Measurements from ENCODE around the gene FBXW5.

Gene FBXW5

DNA sequence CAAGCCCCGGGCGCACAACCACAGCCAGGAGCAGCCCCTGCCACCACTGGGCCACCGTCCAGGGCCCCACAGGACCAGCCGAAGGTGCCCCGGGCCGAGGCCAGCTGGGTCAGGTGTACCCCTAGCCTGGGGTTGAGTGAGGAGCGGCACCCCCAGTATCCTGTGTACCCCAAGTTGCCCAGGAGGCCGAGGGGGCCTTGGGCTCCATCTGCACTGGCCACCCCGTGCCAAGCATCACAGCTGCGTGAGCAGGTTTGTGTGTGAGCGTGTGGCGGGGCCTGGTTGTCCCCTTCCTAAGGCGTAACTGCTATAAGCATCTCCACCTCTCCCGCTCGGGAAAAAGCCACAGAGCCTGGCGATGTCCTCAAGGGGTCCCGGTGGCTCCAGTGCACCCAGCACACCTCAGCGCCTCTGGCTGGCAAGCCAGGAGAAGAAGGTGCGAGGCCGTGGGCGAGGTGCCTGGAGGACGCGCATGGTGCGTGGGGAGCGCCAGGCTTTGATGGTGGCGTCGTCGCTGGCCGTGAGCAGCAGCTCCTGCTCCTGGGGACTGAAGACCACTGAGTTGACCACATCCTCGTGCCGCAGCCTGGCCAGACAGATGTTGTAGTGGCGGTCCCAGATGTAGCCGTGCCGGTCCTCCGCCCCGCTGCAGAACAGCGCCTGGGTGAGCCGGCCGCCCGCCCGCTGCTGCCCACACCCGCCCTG lies 3.9 kb downstream of the FBXW5 start:
- no peaks in the 10 kb centered on the region for H3K9me3 Mint-ChIP-seq
- no peak for DNase-seq (ENCODE audit: low spot score in 2 of 2)
- peaks cover 26% of the 10 kb centered on the region for H3K4me1 Mint-ChIP-seq
- no peak overlapping the region for H3K27ac Mint-ChIP-seq
- peaks cover 64% of the 10 kb centered on the region for H3K36me3 Mint-ChIP-seq
- ATAC-seq: no peak
- H3K4me3 Mint-ChIP-seq: no peak overlapping the region

DNA sequence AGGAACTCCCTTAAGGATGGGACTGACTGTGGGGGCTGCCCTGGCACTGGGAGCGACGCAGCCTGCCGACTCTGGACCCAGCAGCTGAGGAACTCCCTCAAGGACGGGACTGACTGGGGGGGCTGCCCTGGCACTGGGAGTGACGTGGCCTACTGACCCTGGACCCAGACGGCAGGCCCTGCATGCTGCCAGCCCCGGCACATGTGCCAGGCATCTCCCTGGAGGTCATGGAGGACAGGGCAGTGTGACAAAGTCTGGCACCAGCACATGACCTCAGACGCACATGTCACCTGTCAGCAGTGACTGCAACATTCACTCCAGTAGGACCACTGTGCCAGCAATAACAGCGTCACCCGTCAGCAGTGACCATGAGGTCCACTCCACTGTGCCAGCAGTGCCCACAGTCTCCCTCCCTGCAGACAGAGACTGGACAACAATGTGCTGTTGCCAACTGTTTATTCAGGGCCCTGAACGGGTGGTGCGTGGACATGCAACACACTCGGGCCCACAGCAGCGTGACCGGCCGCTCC lies 4.5 kb downstream of the FBXW5 start:
- no peaks in the 10 kb centered on the region for H3K9me3 Mint-ChIP-seq
- peaks cover 26% of the 10 kb centered on the region for H3K4me1 Mint-ChIP-seq
- peak overlapping the region; percentile 78 for H3K27ac Mint-ChIP-seq
- no peak overlapping the region for H3K4me3 Mint-ChIP-seq
- ATAC-seq (no peak), DNase-seq (ENCODE audit: low spot score in 2 of 2) (no peak)
- H3K36me3 Mint-ChIP-seq: peaks cover 62% of the 10 kb centered on the region

- Mint-ChIP-seq H3K4me1 (peaks cover 20% of the 10 kb centered on the region), H3K27ac (peak overlapping the region; percentile 78), H3K9me3 (no peaks in the 10 kb centered on the region), H3K36me3 (peaks cover 60% of the 10 kb centered on the region), H3K4me3 (no peak overlapping the region)
- DNase-seq (ENCODE audit: low spot score in 2 of 2): no peak
- ATAC-seq: no peak
These were observed 5.0 kb downstream of the FBXW5 start for GRCh38 chr9:136939431-136939995.

DNA sequence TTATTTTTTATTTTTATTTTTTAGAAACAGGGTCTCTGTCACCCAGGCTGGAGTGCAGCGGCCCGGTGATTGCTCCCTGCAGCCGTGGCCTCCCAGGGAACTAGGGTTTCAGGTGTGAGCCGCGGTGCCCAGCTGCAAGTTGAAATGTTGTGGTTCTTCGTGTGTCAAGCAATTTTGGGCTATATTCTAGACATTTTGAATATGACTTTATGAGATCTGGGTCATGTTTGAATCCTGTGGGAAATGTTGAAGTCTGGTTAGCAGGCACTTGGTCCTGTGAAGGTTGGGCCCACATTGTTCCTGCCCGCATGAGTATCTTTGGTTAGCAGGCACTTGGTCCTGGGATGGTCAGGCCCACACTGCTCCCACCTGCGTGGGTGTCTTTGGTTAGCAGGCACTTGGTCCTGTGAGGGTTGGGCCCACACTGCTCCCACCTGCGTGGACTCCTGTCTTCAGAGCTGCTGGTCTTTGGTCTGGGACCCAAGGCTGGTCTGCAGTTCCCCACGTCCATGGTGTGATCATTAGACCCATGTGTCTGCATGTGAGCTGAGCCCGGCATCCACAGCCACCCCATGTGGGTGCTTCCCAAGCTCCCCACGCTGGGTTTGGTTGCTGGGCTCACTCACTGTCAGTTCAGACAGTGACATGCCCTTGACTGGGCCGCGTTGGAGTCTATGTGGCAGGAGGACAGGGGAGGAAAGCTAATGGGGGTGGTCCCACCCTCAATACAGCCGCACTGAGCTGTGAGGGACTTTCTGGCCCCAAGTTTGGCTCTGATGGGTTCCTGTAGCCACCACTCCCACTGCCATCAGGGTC lies 7.1 kb downstream of the FBXW5 start:
- Mint-ChIP-seq H3K27ac (no peak overlapping the region), H3K36me3 (peaks cover 55% of the 10 kb centered on the region), H3K9me3 (no peaks in the 10 kb centered on the region), H3K4me1 (peaks cover 20% of the 10 kb centered on the region), H3K4me3 (no peak overlapping the region)
- DNase-seq (ENCODE audit: low spot score in 2 of 2) (no peak), ATAC-seq (no peak)

GRCh38 chr9:136936645-136937170 lies 7.8 kb downstream of the FBXW5 start:
- no peak overlapping the region for H3K4me3 Mint-ChIP-seq
- H3K4me1 Mint-ChIP-seq: peaks cover 20% of the 10 kb centered on the region
- no peak for DNase-seq (ENCODE audit: low spot score in 2 of 2)
- H3K9me3 Mint-ChIP-seq: no peaks in the 10 kb centered on the region
- H3K27ac Mint-ChIP-seq: no peak overlapping the region
- no peak for ATAC-seq
- peaks cover 55% of the 10 kb centered on the region for H3K36me3 Mint-ChIP-seq

- ATAC-seq (no peak), DNase-seq (ENCODE audit: low spot score in 2 of 2) (no peak)
- H3K4me3 Mint-ChIP-seq: no peak overlapping the region
- no peaks in the 10 kb centered on the region for H3K9me3 Mint-ChIP-seq
- H3K4me1 Mint-ChIP-seq: peaks cover 21% of the 10 kb centered on the region
- H3K27ac Mint-ChIP-seq: no peak overlapping the region
- peaks cover 55% of the 10 kb centered on the region for H3K36me3 Mint-ChIP-seq
These were observed 8.9 kb downstream of the FBXW5 start for GRCh38 chr9:136935651-136936050.

GRCh38 chr9:136934277-136934676 lies 10.3 kb downstream of the FBXW5 start:
- no peak for DNase-seq (ENCODE audit: low spot score in 2 of 2)
- Mint-ChIP-seq H3K4me3 (no peak overlapping the region), H3K9me3 (no peaks in the 10 kb centered on the region), H3K27ac (no peak overlapping the region), H3K36me3 (peaks cover 53% of the 10 kb centered on the region), H3K4me1 (peaks cover 19% of the 10 kb centered on the region)
- ATAC-seq: no peak

DNA sequence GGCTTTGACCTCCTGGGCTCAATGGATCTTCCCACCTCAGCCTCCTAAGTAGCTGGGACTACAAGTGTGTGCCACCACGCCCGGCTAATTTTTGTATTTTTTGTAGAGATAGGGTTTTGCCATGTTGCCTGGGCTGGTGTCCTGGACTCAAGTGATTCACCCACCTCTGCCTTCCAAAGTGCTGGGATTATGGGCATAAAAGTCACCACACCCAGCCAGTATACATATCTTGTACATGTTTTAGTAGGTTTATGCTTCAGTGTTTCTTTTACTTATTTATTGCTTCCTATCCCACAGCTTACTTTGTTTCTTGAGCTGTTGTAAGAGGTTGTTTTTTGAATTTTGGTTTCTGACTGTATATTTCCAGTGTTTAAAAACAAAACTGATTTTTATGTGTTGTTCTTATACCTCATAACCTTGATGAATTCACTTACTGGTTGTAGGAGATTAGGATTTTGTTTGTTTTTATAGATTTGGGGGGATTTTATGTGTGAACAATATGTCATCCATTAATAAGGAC lies 12.9 kb downstream of the FBXW5 start:
- Mint-ChIP-seq H3K36me3 (peaks cover 68% of the 10 kb centered on the region), H3K4me1 (peaks cover 29% of the 10 kb centered on the region), H3K27ac (peak overlapping the region; percentile 77), H3K4me3 (no peak overlapping the region), H3K9me3 (no peaks in the 10 kb centered on the region)
- no peak for DNase-seq (ENCODE audit: low spot score in 2 of 2)
- ATAC-seq: peak; percentile 41

DNA sequence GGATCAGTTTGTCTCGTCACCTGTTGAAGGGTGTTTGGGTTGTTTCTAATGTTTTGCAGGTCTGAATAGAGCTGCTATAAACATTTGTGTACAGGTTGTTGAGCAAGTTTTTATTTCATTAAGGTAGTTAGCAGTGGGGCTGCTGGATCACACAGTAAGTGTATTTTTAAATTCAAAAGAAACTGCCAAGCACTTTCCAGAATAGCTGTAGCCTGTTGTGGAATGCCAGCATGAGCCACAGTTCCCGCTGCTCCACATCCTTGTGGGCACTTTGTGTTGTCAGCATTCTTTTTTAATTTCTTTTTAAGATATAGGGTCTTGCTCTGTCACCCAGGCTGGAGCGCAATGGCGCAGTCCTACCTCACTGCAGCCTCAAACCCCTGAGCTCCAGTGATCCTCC lies 14.5 kb downstream of the FBXW5 start:
- H3K4me3 Mint-ChIP-seq: no peak overlapping the region
- H3K27ac Mint-ChIP-seq: peak overlapping the region; percentile 77
- H3K4me1 Mint-ChIP-seq: peaks cover 29% of the 10 kb centered on the region
- no peak for DNase-seq (ENCODE audit: low spot score in 2 of 2)
- ATAC-seq: no peak
- peaks cover 85% of the 10 kb centered on the region for H3K36me3 Mint-ChIP-seq
- no peaks in the 10 kb centered on the region for H3K9me3 Mint-ChIP-seq

- ATAC-seq (peak; percentile 36), DNase-seq (ENCODE audit: low spot score in 2 of 2) (no peak)
- Mint-ChIP-seq H3K4me1 (peaks cover 29% of the 10 kb centered on the region), H3K9me3 (no peaks in the 10 kb centered on the region), H3K36me3 (peaks cover 93% of the 10 kb centered on the region), H3K4me3 (no peak overlapping the region), H3K27ac (peak overlapping the region; percentile 82)
These were observed 15.9 kb downstream of the FBXW5 start for GRCh38 chr9:136928591-136928990.

GRCh38 chr9:136927343-136928271 lies 16.9 kb downstream of the FBXW5 start:
- Mint-ChIP-seq H3K4me3 (no peak overlapping the region), H3K4me1 (peaks cover 21% of the 10 kb centered on the region), H3K27ac (peak overlapping the region; percentile 82), H3K9me3 (no peaks in the 10 kb centered on the region), H3K36me3 (peaks cover 95% of the 10 kb centered on the region)
- DNase-seq (ENCODE audit: low spot score in 2 of 2): no peak
- ATAC-seq: no peak

- H3K4me3 Mint-ChIP-seq: no peak overlapping the region
- H3K4me1 Mint-ChIP-seq: peaks cover 14% of the 10 kb centered on the region
- H3K27ac Mint-ChIP-seq: peak overlapping the region; percentile 82
- ATAC-seq (no peak), DNase-seq (ENCODE audit: low spot score in 2 of 2) (no peak)
- H3K9me3 Mint-ChIP-seq: no peaks in the 10 kb centered on the region
- H3K36me3 Mint-ChIP-seq: peaks cover 95% of the 10 kb centered on the region
These were observed 17.8 kb downstream of the FBXW5 start for GRCh38 chr9:136926749-136927148.

DNA sequence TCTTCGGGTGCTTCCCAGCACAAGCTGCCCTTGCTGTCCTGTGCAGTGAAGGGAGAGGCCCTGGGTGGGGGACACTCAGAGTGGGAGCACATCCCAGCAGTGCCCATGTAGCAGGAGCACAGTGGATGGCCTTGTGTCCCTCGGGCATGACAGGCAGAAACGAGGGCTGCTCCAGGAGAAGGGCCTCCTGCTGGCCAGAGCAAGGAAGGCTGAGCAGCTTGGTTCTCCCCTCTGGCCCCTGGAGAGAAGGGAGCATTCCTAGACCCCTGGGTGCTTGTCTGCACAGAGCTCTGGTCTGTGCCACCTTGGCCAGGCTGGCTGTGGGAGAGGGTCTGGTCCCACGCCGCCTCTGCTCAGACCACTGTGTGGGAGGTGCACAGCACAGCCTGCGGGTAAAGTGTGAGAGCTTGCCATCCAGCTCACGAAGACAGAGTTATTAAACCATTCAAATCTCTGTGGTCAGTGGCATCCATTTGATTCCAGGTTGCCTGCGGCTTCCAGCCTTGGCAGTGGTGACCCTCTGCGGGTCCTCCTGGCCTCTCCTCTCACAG lies 18.3 kb downstream of the FBXW5 start:
- Mint-ChIP-seq H3K36me3 (peaks cover 90% of the 10 kb centered on the region), H3K27ac (peak overlapping the region; percentile 82), H3K9me3 (no peaks in the 10 kb centered on the region), H3K4me3 (no peak overlapping the region), H3K4me1 (peaks cover 12% of the 10 kb centered on the region)
- ATAC-seq: peak; percentile 19
- no peak for DNase-seq (ENCODE audit: low spot score in 2 of 2)
